Stomach (tissue), 9 donors: ENCODE results near the gene KRTAP5-7. TPM values are rescaled to one million over a fixed set of nuclear protein-coding genes. Genes with fewer than 3 reads are reported as not detected.

Experiments used
- DNase-seq, 2 donors: peaks; one replicate each; pipeline versions ENCODE4 v3.0.0 to v3.0.0-alpha.2; 2013 to 2019
- H3K27ac ChIP-seq, 5 donors: fragments of 200-600 bp in 4 of 5; sonication (generic) in 4 of 5; one replicate each; pipeline ENCODE4 v1.5.1; 2013 to 2019; ENCODE audit warnings: mild to moderate bottlenecking in 1 of 5, moderate library complexity in 1 of 5
- H3K27me3 ChIP-seq, 3 donors: fragments of 200-600 bp; sonication (generic); one replicate each; pipeline ENCODE4 v1.5.1; 2017 to 2019; ENCODE audit warnings: mixed run types in 1 of 3
- H3K36me3 ChIP-seq, 4 donors: fragments of 200-600 bp; sonication (generic); 1 replicate in 3 of 4; 2 replicates in 1 of 4; pipeline ENCODE4 v1.5.1; 2016 to 2019
- H3K4me1 ChIP-seq, 4 donors: fragments of 200-600 bp; sonication (generic); one replicate each; pipeline ENCODE4 v1.5.1; 2016 to 2019
- H3K4me3 ChIP-seq, 4 donors: fragments of 200-600 bp; sonication (generic) in 3 of 4; one replicate each; pipeline ENCODE4 v1.5.1; 2016 to 2019; ENCODE audit warnings: mild to moderate bottlenecking in 1 of 4
- H3K9me3 ChIP-seq, 4 donors: fragments of 200-600 bp; sonication (generic); one replicate each; pipeline ENCODE4 v1.5.1; 2016 to 2019
- CTCF ChIP-seq, 7 experiments: fragments of 450-650 bp in 4 of 7; fragments of 200-600 bp in 3 of 7; sonication (generic) in 3 of 7; IDR thresholded peaks; one replicate each; pipeline ENCODE4 v1.5.1; 2016 to 2019; ENCODE audit warnings: antibody characterized with exemption in 7 of 7, control low read depth in 2 of 7, mild to moderate bottlenecking in 1 of 7
- EP300 ChIP-seq: sonication (generic); formaldehyde crosslinking; IDR thresholded peaks from one replicate; pipeline ENCODE4 v1.6.1; 2017; ENCODE audit warnings: antibody characterized with exemption
- POLR2A ChIP-seq, 4 donors: fragments of 450-650 bp; IDR thresholded peaks; one replicate each; pipeline ENCODE4 v1.6.1; 2016; ENCODE audit warnings: antibody characterized with exemption in 4 of 4, control low read depth in 2 of 4, mild to moderate bottlenecking in 1 of 4, moderate library complexity in 1 of 4
- POLR2AphosphoS5 ChIP-seq, 3 donors: sonication (generic); formaldehyde crosslinking; IDR thresholded peaks; one replicate each; pipeline ENCODE4 v1.6.1; 2016; ENCODE audit warnings: antibody characterized with exemption in 3 of 3
- WGBS, 5 donors: extraction: QIAGEN DNeasy Blood & Tissue Kit in 3 of 5; methylation state at CpG; one replicate each; pipeline versions ENCODE4 v1.1.5 to v1.1.7; 2013 to 2018; 5-methylcytosine and 5-hydroxymethylcytosine counted together
- intact Hi-C: fragments of 100-400 bp; cut with DNase I; formaldehyde crosslinking; loops from one replicate; pipeline ENCODE4 v1.15.1; 2023; ENCODE audit warnings: low total_unique reads
- polyA plus RNA-seq, 3 donors: library from polyadenylated mRNA; stranded (reverse); fragments of 200-250 nt; gene quantifications; one replicate each; pipeline ENCODE4 v1.2.3, GENCODE V29; 2013
- total RNA-seq, 5 donors: library from RNA; depleted of rRNA; stranded (reverse); fragments of >200 nt; gene quantifications; one replicate each; pipeline versions ENCODE4 v1.1.0 to v1.2.3, GENCODE V29; 2014 to 2016
- donor health status: healthy with polysubstance abuse.
- donor health status: Bipolar disorder and iron deficiency.
- donor health status: healthy.

Gene KRTAP5-7
- total and polyA plus RNA-seq, 8 donors, result 0.10 to 4.8 TPM; not detected in 6

GRCh38 chr11:71502026-71502425, 25.0 kb upstream of the KRTAP5-7 start:
- peaks cover 37 to 96% (median 91%) of the 10 kb centered on the region in 4 donors for H3K36me3 ChIP-seq
- WGBS, 5 donors, result 93 to 99% (median 96%) methylated on average over 10 of the region's 10 CpGs

GRCh38 chr11:71502871-71503435, 24.1 kb upstream of the KRTAP5-7 start:
- TF ChIP-seq CTCF (IDR thresholded peaks at IDR 0.05) (no peak), EP300 (no peak), POLR2A (IDR thresholded peaks at IDR 0.05) (no peak), POLR2AphosphoS5 (IDR thresholded peaks at IDR 0.05) (no peak)

More at GRCh38 chr11:71502026-71502425, 25.0 kb upstream of the KRTAP5-7 start:
- no peak for DNase-seq
- intact Hi-C loops, result no loop called here
- Histone ChIP-seq H3K27me3 (no peaks in the 10 kb centered on the region), H3K4me1 (peaks cover 0 to 4% (median 0%) of the 10 kb centered on the region in 4 donors), H3K27ac (no peak overlapping the region), H3K9me3 (peaks cover 0 to 3% (median 0%) of the 10 kb centered on the region in 4 donors), H3K4me3 (no peak overlapping the region)
- TF ChIP-seq EP300, result no peak
- no peak for TF ChIP-seq CTCF (IDR thresholded peaks at IDR 0.05)
- TF ChIP-seq POLR2A (IDR thresholded peaks at IDR 0.05), result no peak
- TF ChIP-seq POLR2AphosphoS5 (IDR thresholded peaks at IDR 0.05), result no peak

GRCh38 chr11:71504531-71504930, 22.5 kb upstream of the KRTAP5-7 start:
- Histone ChIP-seq H3K36me3 (peaks cover 15 to 76% (median 68%) of the 10 kb centered on the region in 4 donors), H3K4me3 (no peak overlapping the region), H3K4me1 (peaks cover 0 to 4% (median 0%) of the 10 kb centered on the region in 4 donors), H3K27me3 (no peaks in the 10 kb centered on the region), H3K27ac (no peak overlapping the region), H3K9me3 (peaks cover under 1 to 25% (median 3%) of the 10 kb centered on the region in 4 donors)
- intact Hi-C loops, result no loop called here
- WGBS, 5 donors, result 61 to 72% (median 65%) methylated on average over 10 of the region's 10 CpGs
- TF ChIP-seq EP300, result no peak
- peak in 1 of 2 donors; percentile 23 for DNase-seq

More at GRCh38 chr11:71502871-71503435, 24.1 kb upstream of the KRTAP5-7 start:
- no peak for DNase-seq
- intact Hi-C loops, result no loop called here
- WGBS, 5 donors, result 93 to 96% (median 96%) methylated on average over 13 to 15 of the region's 15 CpGs
- Histone ChIP-seq H3K4me3 (no peak overlapping the region), H3K4me1 (peaks cover 0 to 4% (median 0%) of the 10 kb centered on the region in 4 donors), H3K36me3 (peaks cover 29 to 92% (median 83%) of the 10 kb centered on the region in 4 donors), H3K27me3 (no peaks in the 10 kb centered on the region), H3K9me3 (peaks cover 0 to 10% (median 0%) of the 10 kb centered on the region in 4 donors), H3K27ac (no peak overlapping the region)

GRCh38 chr11:71505001-71505400, 22.1 kb upstream of the KRTAP5-7 start:
- 69 to 79% (median 75%) methylated on average over 2 of the region's 2 CpGs for WGBS, 5 donors
- peaks cover 10 to 72% (median 63%) of the 10 kb centered on the region in 4 donors for H3K36me3 ChIP-seq

GRCh38 chr11:71505781-71506180, 21.3 kb upstream of the KRTAP5-7 start:
- no peaks in the 10 kb centered on the region for H3K27me3 ChIP-seq
- H3K4me1 ChIP-seq, result no peaks in the 10 kb centered on the region
- no peak for TF ChIP-seq POLR2AphosphoS5 (IDR thresholded peaks at IDR 0.05)
- TF ChIP-seq EP300, result no peak
- TF ChIP-seq CTCF (IDR thresholded peaks at IDR 0.05), result no peak
- TF ChIP-seq POLR2A (IDR thresholded peaks at IDR 0.05), result no peak
- peaks cover 4 to 37% (median 12%) of the 10 kb centered on the region in 4 donors for H3K9me3 ChIP-seq
- WGBS, 5 donors, result 87 to 95% (median 90%) methylated on average over 9 of the region's 9 CpGs
- H3K4me3 ChIP-seq, result no peak overlapping the region
- H3K36me3 ChIP-seq, result peaks cover 7 to 64% (median 55%) of the 10 kb centered on the region in 4 donors
- H3K27ac ChIP-seq, result no peak overlapping the region
- no peak for DNase-seq
- intact Hi-C loops, result no loop called here

More at GRCh38 chr11:71505001-71505400, 22.1 kb upstream of the KRTAP5-7 start:
- Histone ChIP-seq H3K27ac (no peak overlapping the region), H3K27me3 (no peaks in the 10 kb centered on the region), H3K4me1 (peaks cover 0 to 4% (median 0%) of the 10 kb centered on the region in 4 donors), H3K9me3 (peaks cover 4 to 29% (median 6%) of the 10 kb centered on the region in 4 donors), H3K4me3 (no peak overlapping the region)
- TF ChIP-seq POLR2A (IDR thresholded peaks at IDR 0.05), result no peak
- peak in 1 of 2 donors; percentile 28 for DNase-seq
- intact Hi-C loops, result no loop called here
